CD4-positive, alpha-beta T cell (primary cell): ENCODE results near the gene ZNF865. TPM values are rescaled to one million over a fixed set of nuclear protein-coding genes. Genes with fewer than 3 reads are reported as not detected.
A peak's percentile ranks its signal among the peaks of the same experiment; 100 is the strongest.

Experiments
- ATAC-seq: fragments of 200-7000 bp; cut with Tn5 transposase; one replicate; pipeline ENCODE4 v1.10.0; 2022; ENCODE audit warnings: mild to moderate bottlenecking; ENCODE audit not compliant: poor library complexity
- CTCF ChIA-PET: fragments of 350-600 bp; sonication (Branson Sonifier 250); formaldehyde crosslinking; loops from one replicate; lab custom pipeline; 2021; ENCODE audit warnings: antibody characterized with exemption, inconsistent platforms; lab: Charles Lee
- POLR2A ChIA-PET: fragments of 350-600 bp; sonication (Branson Sonifier 250); formaldehyde crosslinking; loops from one replicate; lab custom pipeline; 2021; ENCODE audit warnings: antibody characterized with exemption, inconsistent platforms; lab: Charles Lee
- DNase-seq, 14 experiments: peaks; one replicate each; pipeline ENCODE4 v3.0.0-alpha.2; 2013 to 2020; ENCODE audit warnings: mixed read lengths in 2 of 14
- H3K27ac ChIP-seq, 2 donors: one replicate each; pipeline versions ENCODE4 v1.5.1 to v1.7.0; 2013; ENCODE audit warnings: low read length in 2 of 2, low read depth in 1 of 2, mild to moderate bottlenecking in 1 of 2
- H3K27me3 ChIP-seq, 2 experiments: 1 replicate in 1 of 2; 2 replicates in 1 of 2; pipeline versions ENCODE4 v1.6.1 to v1.7.0; 2013; ENCODE audit warnings: low read length in 2 of 2, control low read depth in 1 of 2, mild to moderate bottlenecking in 1 of 2, moderate library complexity in 1 of 2; ENCODE audit not compliant: insufficient read depth in 2 of 2, control insufficient read depth in 1 of 2
- H3K36me3 ChIP-seq: one replicate; pipeline ENCODE4 v1.6.1; 2013; ENCODE audit warnings: low read length, control low read depth; ENCODE audit not compliant: insufficient read depth
- H3K4me1 ChIP-seq: one replicate; pipeline ENCODE4 v1.6.1; 2013; ENCODE audit warnings: low read length, control low read depth; ENCODE audit not compliant: insufficient read depth
- H3K4me3 ChIP-seq: one replicate; pipeline ENCODE4 v1.5.1; 2013; ENCODE audit warnings: mild to moderate bottlenecking, low read length, moderate library complexity
- H3K9me3 ChIP-seq, 2 experiments: 1 replicate in 1 of 2; 2 replicates in 1 of 2; pipeline versions ENCODE4 v1.6.1 to v1.7.0; 2013; ENCODE audit warnings: low read length in 2 of 2, mild to moderate bottlenecking in 2 of 2, control low read depth in 1 of 2, moderate library complexity in 1 of 2; ENCODE audit not compliant: control insufficient read depth in 1 of 2, insufficient read depth in 1 of 2
- H3K27ac Mint-ChIP-seq: one replicate; pipeline ENCODE4 v1.8.0; 2020; ENCODE audit warnings: mixed read lengths
- H3K27me3 Mint-ChIP-seq: one replicate; pipeline ENCODE4 v1.8.0; 2021; ENCODE audit warnings: mixed read lengths
- H3K36me3 Mint-ChIP-seq: one replicate; pipeline ENCODE4 v1.8.0; 2021; ENCODE audit warnings: low read depth, mixed read lengths
- H3K4me1 Mint-ChIP-seq: one replicate; pipeline ENCODE4 v1.8.0; 2021; ENCODE audit warnings: low read depth, mixed read lengths
- H3K4me3 Mint-ChIP-seq: one replicate; pipeline ENCODE4 v1.8.0; 2020; ENCODE audit warnings: mild to moderate bottlenecking, mixed read lengths
- H3K9me3 Mint-ChIP-seq: one replicate; pipeline ENCODE4 v1.8.0; 2020; ENCODE audit warnings: mixed read lengths
- CTCF ChIP-seq: fragments of 200-600 bp; IDR thresholded peaks from one replicate; pipeline ENCODE4 v1.8.0; 2022; ENCODE audit warnings: antibody characterized with exemption, mild to moderate bottlenecking
- intact Hi-C, 2 experiments: fragments of 100-400 bp; cut with DNase I in 1 of 2; cut with micrococcal nuclease in 1 of 2; formaldehyde crosslinking; loops; one replicate each; pipeline versions ENCODE4 v1.15.1 to v1.9.0; 2023 to 2025; cut with DNase I, micrococcal nuclease
- total RNA-seq, 174 experiments: library from RNA in 2 of 174; stranded (reverse) in 2 of 174; gene quantifications; one replicate each; pipeline ENCODE4 v1.2.3 and lab custom pipeline; 2021 to 2026

Gene ZNF865
- total RNA-seq, 2 experiments from 2014 or later, result 12.0 to 12.9 TPM

DNA sequence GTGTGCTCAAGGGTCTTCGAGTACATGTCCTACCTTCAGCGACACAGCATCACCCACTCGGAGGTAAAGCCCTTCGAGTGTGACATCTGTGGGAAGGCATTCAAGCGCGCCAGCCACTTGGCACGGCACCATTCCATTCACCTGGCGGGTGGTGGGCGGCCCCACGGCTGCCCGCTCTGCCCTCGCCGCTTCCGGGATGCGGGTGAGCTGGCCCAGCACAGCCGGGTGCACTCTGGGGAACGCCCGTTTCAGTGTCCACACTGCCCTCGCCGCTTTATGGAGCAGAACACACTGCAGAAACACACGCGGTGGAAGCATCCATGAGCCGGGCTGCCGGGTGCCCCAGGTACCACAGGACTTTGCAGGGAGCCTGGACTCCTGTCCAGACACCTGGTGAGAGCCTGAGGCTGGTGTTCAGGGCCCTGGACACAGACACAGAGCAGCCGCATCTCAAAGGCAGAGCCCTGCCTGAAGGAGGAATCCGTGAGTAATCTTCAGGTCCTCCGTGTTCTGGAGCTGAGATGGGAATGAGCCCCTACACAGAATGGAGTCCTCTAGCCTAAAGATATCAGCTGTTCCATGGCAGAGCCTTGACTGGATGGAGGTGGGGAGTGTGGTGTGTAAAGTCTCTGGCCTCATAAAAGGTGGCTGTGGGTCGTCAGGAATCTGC, 39.5 kb downstream of the ZNF865 start:
- no peaks in the 10 kb centered on the region for H3K27me3 Mint-ChIP-seq
- H3K27ac Mint-ChIP-seq, result peak overlapping the region; percentile 36
- H3K4me1 Mint-ChIP-seq, result peaks cover 53% of the 10 kb centered on the region
- peaks cover 16% of the 10 kb centered on the region for H3K36me3 Mint-ChIP-seq
- intact Hi-C loops, result loop anchor here (5.0 kb wide), 3 partner anchors 37 to 258 kb away; partner anchors contain the start of genes FIZ1 (in 1 of the 2) and RPL28 (in 1 of the 2)
- ATAC-seq (no peak), DNase-seq (no peak)
- H3K9me3 Mint-ChIP-seq, result no peaks in the 10 kb centered on the region
- Histone ChIP-seq H3K4me1 (peaks cover 75% of the 10 kb centered on the region), H3K9me3 (peaks cover 0 to 5% of the 10 kb centered on the region in 2 experiments), H3K27ac (no peak overlapping the region), H3K4me3 (no peak overlapping the region), H3K36me3 (peaks cover 12% of the 10 kb centered on the region), H3K27me3 (no peaks in the 10 kb centered on the region)
- peak overlapping the region; percentile 89 for H3K4me3 Mint-ChIP-seq
- ChIA-PET POLR2A (interaction anchor here (0.6 to 3.0 kb wide), 3 partner anchors 9 to 1486 kb away, joined by 4 to 24 read pairs (median 10); partner anchors contain the start of genes U2AF2 and ZNF784), CTCF (no interaction called here)
- TF ChIP-seq CTCF, result no peak

DNA sequence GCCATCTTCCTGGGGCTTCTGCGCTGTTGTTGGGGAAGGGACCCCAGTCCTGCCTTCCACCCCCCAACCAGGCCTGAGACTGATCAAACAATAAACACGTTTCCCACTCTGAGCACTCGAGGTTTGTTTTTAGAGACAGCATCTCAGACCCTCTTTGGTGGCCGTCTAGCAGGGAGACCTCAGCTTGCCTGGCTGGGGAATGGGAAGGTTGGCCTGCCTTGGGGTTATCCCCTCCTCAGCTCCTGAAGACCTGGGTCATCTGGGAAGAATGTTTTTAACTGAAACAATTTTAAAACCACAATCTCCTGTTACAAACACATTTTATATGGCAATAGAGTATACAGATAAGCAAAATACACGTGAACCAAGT, 40.0 kb downstream of the ZNF865 start:
- Histone ChIP-seq H3K27me3 (no peaks in the 10 kb centered on the region), H3K4me3 (no peak overlapping the region), H3K9me3 (peaks cover 0 to under 1% of the 10 kb centered on the region in 2 experiments), H3K27ac (no peak overlapping the region), H3K36me3 (peaks cover 12% of the 10 kb centered on the region), H3K4me1 (peaks cover 70% of the 10 kb centered on the region)
- ATAC-seq (no peak), DNase-seq (no peak)
- no peaks in the 10 kb centered on the region for H3K27me3 Mint-ChIP-seq
- peaks cover 16% of the 10 kb centered on the region for H3K36me3 Mint-ChIP-seq
- intact Hi-C loops, result loop anchor here in 1 of 2 experiments (5.0 kb wide), 1 partner anchor 37 kb away; no protein-coding TSS in a partner anchor
- peak overlapping the region; percentile 36 for H3K27ac Mint-ChIP-seq
- TF ChIP-seq CTCF, result no peak
- H3K4me3 Mint-ChIP-seq, result peak overlapping the region; percentile 82
- CTCF ChIA-PET, result interaction anchor here (0.6 kb wide), 1 partner anchor 12 kb away, joined by 3 read pairs; no protein-coding TSS in a partner anchor
- POLR2A ChIA-PET, result interaction anchor here (0.6 to 2.0 kb wide), 4 partner anchors 9 to 1487 kb away, joined by 3 to 10 read pairs (median 4); partner anchors contain the start of genes U2AF2 and ZNF524
- H3K9me3 Mint-ChIP-seq, result no peaks in the 10 kb centered on the region
- peaks cover 53% of the 10 kb centered on the region for H3K4me1 Mint-ChIP-seq

DNA sequence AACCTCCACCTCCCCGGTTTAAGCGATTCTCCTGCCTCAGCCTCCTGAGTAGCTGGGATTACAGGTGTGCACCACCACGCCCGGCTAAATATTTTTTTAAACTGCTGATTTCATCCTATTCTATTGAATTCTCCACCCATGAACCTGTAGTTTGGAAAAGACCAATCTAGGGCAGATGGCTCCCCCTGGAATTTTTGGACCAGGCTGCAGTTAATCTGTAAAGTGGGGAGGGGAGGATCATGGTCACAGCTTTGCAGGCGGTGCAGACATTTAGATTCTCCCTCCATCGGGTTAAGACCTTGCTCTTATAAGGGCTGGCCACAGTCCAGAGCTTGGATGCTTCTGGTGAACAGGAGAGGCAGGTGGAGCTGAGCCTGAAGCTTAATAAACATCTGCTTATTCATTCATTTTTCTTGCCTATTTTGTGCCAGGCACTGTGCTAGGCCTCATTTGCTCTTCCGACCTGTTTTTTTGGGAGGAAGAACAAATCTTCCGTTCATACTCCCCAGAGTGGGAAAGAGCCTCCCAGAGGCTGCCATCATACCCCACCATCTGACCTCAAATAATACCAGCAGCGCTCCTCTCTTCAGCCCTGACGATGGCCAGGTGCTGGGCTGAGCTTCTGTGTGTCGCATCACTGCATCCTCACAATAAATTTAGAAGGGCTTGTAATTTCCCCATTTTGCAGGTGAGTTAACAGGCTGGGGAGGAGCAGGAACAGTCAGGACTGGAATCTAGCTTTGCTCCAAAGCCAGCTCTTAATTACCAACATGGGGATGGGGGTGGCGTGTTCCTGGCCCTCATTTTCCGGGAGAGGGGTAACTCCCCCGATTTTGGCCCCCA, 41.7 kb downstream of the ZNF865 start:
- POLR2A ChIA-PET, result interaction anchor here (0.9 to 2.0 kb wide), 5 partner anchors 9 to 185 kb away, joined by 3 to 14 read pairs (median 4); partner anchors contain the start of gene ISOC2
- ATAC-seq, result no peak
- Histone ChIP-seq H3K27me3 (no peaks in the 10 kb centered on the region), H3K4me3 (peak overlapping the region; percentile 59), H3K36me3 (peaks cover 12% of the 10 kb centered on the region), H3K4me1 (peaks cover 57% of the 10 kb centered on the region), H3K9me3 (no peaks in the 10 kb centered on the region), H3K27ac (peak overlapping the region in 1 of 2 donors; percentile 35)
- Mint-ChIP-seq H3K9me3 (no peaks in the 10 kb centered on the region), H3K27ac (peak overlapping the region; percentile 63), H3K27me3 (no peaks in the 10 kb centered on the region), H3K4me3 (peak overlapping the region; percentile 88), H3K36me3 (peaks cover 9% of the 10 kb centered on the region), H3K4me1 (peaks cover 43% of the 10 kb centered on the region)
- intact Hi-C loops, result loop anchor here in 1 of 2 experiments (5.0 kb wide), 1 partner anchor 35 kb away; no protein-coding TSS in a partner anchor
- no peak for TF ChIP-seq CTCF
- no peak for DNase-seq
- CTCF ChIA-PET, result interaction anchor here (0.6 to 2.5 kb wide), 3 partner anchors 14 to 41 kb away, joined by 3 to 12 read pairs (median 4); partner anchors contain the start of gene ZNF865
